Activated gamma-delta T cell treated with Interleukin-2 at 50 U/mL for 16 hours (primary cell): ENCODE data around the gene PCBP3.
"Not testable (repeated sequence)": the region's sequence is repeated elsewhere in the genome, so short reads cannot be mapped to it uniquely, and the experiment has no call there.

Experiments used
- DNase-seq: peaks from one replicate; pipeline ENCODE4 v3.0.0-alpha.2; 2020

PCBP3 gene

DNA sequence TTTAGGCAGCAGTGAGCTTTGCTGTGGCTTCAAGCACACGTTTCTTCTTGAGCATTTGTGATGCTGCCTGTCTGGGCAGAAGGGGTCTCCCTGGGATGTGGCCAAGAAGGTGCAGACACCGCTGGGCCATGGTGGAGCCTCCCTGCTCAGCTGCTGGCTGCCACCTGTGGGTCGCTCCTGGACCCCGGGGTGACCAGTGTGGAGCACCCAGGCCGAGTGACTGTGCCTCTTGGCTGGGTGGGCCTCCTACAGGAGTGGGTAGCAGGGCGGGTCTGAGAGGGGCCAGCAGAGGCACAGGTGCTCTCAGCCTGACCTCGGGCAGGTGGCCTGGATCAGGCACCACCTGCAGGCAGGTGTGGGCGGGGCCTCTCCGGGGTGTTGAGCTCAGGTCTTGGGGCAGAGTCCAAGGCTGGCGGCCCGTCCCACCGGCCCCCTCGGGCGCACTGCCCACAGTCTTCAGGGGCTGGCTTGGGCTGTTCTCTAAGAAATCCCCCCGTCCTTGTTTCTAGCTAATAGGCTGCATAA lies 296.1 kb downstream of the PCBP3 start:
- no peak for DNase-seq

DNA sequence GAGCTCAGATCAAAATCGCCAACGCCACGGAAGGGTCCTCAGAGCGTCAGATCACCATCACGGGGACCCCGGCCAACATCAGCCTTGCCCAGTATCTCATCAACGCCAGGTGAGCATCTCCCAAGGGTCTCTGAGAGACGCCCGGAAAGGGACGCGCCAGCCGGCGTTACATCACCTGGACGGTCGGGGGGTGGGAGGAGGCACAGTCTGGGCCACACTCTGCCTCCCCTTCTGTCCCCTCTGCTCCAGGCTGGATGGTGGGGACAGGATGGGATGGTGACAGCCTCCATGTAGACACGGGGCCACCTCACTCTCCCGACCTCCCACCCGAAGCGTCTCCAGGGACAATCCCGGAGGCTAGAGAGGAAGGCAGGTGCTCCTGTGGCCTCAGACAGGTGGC lies 296.6 kb downstream of the PCBP3 start:
- no peak for DNase-seq

DNA sequence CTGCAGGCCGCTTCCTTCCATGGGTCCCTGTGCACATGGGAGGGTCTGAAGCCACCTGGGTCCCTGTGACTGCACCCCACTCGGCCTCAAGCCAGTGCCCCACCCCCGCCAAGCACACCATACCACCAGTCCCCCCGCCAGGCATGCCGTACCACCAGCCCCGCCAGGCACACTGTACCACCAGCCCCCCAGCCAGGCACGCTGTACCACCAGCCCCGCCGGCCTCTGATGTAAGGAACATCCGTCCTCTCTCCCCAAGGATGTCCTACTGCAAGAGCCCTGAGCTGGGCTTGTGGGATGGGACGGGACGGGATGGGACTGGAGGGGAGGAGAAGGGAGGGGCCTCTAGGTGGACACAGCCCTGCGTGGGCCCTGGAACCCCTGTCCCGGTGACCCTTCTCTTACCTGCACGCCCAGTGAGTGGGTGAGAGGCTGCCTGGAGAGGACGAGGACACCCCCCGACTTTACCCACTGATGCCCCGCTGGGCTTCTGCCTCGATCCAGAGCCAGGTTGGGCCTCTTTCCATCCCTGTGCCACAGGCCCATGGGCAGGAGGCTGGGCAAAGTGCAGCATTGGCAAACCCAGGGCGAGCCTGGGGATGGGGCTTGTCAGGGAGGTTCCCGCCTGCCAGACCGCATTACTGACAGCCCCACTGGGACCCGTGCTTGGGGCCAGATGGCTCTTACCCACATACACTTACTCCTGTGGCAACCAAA lies 297.3 kb downstream of the PCBP3 start:
- no peak for DNase-seq

GRCh38 chr21:45941338-45941710 lies 297.8 kb downstream of the PCBP3 start:
- no peak for DNase-seq

GRCh38 chr21:45941717-45942546 lies 298.4 kb downstream of the PCBP3 start:
- no peak for DNase-seq

DNA sequence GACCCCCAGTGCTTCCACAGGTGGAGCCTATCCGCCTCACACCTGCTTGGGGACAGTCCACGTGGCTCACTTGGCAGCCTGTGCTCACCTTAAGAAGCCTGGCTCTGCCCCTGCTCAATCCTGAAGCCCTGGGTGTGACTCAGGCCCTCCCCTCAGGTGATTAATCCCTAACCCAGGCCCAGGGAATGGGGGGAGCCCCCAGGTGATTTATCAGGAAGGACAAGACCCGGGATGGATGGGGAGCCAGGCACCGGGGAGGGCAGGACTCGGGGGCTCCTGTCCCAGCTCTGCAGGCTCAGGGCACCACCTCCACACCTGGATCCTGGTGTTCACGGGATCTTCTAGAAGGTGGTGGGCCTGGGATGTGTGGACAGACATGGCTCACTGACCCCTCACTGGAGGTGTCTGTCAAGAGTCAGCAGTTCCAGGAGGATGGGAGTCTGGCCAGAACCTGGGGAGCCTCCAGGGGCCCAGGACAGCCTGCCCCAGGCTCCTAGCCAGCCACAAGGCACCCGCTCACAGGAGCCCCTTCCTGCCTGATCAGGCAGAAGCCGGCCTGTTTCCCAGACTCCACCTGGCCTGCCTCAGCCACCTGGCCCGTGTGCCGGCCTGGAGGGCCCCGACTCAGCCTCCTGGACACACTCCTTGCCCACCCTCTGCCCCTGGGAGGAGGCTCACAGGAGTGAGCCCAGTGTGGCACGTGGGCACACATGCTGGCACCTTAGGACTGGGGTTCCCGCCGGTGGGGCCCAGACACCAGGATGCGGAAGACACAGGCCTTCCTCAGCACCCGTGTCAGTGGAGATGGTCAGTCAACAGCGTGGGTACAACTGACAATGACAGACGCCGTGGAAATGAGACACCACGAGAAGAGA lies 299.5 kb downstream of the PCBP3 start:
- DNase-seq = no peak

DNA sequence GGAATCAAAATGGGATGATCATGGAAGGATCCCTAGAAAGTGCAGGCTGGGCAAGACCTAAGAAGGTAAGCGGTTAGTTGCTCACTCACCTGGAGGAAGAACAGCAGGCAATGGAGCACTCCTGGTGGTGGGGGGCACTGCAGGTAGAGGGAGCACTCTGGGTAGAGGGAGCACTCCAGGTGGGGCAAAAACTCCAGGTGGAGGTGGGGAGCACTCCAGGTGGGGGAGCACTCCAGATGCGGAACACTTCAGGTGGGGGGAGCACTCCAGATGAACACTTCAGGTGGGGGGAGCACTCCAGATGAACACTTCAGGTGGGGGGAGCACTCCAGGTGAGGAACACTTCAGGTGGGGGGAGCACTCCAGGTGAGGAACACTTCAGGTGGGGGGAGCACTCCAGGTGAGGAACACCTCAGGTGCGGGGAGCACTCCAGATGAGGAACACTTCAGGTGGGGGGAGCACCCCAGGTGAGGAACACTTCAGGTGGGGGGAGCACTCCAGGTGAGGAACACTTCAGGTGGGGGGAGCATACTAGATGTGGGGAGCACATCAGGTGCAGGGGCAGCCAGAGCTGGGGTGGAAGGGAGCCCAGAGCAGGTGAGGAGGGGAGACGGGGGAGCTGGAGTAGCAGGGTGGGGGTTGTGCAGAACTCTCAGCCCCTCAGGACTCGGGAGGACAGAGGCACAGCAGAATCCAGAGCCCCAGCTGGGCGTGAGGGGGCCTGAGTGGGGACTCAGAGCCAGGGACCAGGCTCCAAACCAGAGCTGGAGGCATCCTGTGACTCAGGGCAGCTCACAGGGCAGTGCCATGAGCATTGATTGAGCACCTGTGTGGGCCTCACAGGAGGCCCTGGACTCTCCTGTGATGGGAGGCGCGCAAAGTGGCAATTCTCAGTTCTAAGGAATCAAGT lies 300.4 kb downstream of the PCBP3 start:
- DNase-seq = no peak

GRCh38 chr21:45944601-45945000 lies 301.1 kb downstream of the PCBP3 start:
- DNase-seq = no peak

DNA sequence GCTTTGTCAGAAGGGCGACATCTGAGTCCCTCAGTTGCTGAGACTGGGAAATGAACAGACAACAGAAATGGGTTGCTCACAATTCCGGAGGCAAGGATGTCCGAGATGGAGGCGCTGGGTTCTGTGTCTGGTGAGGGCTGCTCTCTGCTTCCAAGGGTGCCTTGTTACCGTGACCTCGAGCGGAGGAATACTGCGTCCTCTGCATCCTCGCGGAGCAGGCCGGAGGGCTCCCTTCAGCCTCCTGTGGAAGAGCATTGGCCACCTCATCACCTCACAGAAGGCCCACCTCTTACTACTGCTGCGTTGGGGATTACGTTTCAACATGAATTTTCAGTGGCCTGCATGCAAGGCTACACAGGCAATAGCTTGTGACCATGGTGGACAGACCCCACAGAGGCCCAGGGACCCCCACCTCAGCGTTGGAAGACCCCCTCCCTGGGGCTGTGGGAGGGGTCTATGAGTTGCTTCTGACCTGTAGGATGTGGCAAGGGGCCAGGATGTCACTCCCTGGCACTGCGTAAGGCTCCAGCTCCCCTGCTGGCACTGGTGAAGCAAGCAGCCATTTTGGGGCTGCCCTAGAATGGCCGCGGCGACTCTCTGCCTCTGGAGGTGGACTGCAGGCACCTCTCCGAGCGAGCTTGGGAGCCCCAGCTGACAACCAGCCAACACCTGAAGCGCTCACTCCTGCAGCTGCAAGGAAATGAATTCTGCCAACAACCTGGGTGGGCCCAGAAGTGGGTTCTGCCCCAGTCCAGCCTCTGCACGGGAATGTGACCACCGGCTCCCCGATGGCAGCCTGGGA lies 301.7 kb downstream of the PCBP3 start:
- no peak for DNase-seq

GRCh38 chr21:45945868-45946210 lies 302.3 kb downstream of the PCBP3 start:
- DNase-seq = no peak

DNA sequence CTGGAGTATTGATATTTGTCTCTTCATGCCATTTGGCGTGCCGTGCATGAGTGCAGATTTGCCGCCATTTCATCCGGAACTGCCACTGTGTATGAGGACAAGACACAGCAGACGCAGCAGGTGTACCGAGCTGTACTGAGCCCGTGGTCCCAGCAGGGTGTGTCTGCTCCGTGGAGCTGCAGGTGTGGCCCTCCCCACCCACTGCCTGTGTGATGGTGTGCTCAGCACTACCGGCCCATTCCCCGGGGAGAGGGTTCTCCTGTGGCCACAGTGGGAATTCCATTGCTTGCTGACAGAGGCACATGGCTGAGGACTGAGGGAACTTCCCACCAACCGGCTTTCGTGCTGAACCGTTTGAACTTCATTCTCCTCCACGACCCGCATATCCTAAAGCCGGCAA lies 303.8 kb downstream of the PCBP3 start:
- no peak for DNase-seq

DNA sequence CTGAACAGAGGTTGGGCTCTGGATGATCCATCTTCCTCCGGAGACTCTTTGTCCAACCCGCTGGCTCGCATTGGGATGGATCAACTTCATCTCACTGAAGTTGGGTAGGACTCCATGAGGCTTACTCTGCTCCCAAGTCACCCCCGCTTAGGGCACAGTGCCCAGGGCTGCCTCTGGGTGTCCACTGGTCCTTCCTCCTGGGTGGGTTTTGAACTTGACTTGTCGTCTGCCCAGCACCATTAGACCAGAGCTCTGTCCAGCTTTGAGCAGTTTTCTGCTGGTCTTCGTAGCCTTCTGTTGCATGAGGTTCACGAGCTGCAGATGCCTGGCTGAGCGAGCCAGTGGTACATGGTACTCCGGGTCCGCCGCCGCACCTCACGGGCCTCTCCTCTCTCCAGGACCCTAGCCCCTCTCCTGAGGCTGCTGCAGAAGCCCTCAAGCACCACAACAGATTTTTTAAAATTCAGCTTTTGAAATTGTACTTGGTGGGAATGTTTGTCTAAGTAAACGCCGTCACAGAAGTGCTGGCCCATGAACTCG lies 304.3 kb downstream of the PCBP3 start:
- no peak for DNase-seq

DNA sequence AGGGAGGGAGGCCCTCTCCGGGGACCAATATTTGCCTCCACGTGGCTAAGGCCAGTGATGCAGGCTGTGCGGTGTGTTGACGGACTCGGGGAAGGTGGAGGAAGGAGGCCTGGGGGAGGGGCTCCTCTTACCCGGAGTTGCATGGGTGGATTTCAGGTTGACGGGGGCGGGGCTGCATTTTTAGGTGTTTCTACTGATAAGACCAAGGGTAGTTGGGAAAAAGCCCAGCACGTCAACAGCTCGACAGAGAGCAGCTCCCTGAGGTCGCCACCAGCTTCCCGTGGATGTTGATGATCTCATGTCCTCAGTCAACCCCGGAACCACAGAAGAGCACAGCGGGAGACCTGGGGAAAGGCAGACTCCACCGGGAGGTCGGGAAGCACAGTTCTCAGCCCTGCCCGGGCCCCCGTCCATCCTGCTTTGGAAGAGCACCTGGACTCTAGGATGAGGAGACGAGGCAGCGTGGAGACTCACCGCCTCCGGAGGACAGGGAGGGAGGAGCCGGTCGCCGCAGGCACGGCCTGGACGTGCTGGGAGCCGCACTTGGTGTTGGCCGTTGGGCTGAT lies 305.1 kb downstream of the PCBP3 start:
- DNase-seq = no peak

DNA sequence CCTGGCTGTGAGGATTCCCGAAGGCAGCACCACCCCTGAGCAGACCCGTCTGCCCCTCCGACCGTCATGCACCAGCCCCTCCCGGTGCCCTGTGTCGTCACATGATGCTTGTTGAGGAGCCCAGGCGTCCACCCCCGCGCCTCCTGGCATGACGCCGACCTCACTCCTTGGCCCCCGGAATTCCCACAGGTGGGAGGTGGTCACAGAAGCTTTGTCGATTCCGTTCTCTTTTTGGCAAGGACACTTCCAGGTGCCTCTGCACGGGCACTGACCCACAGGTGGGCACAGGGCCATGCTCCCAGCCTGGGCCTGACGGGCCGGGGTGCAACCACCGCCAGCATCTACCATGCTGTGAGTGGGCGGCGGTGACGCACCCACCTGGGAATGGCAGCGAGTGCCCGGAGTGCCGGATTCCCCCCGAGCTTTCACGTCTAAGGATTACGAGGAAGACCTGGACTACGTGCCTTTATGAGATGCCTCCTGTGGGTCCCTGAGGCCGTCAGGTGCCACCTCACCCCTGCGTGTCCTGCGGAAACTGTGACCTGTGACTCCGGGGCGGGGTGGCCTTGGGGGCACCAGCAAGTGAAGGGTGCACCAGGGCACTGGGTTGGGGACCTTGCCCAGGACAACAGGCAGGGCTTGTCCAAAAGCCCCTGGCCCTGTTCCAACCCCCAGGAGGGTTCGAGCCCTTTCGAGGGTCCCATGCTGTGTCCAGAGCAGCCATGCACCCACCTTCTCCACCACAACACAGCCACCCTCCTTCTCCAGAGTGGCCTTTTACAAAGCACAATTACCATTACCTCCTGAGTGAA lies 306.6 kb downstream of the PCBP3 start:
- DNase-seq = no peak

GRCh38 chr21:45950740-45951515 lies 307.4 kb downstream of the PCBP3 start:
- DNase-seq = no peak

- DNase-seq = no peak
Measured at GRCh38 chr21:45951676-45952075, 308.2 kb downstream of the PCBP3 start.

DNA sequence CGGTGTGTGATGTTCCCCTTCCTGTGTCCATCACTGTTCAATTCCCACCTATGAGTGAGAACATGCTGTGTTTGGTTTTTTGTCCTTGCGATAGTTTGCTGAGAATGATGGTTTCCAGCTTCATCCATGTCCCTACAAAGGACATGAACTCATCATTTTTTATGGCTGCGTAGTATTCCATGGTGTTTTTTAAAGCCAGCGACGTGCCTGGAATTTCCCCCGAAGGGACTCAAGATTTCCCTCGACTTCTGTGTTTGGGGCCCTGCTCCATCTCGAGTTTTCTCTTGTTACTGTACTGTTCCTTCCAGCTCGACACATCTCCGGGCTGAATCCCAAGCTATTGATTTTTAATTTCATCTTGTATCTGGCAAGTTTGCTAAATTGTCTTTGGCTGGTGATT lies 309.0 kb downstream of the PCBP3 start:
- DNase-seq = not testable (repeated sequence)

DNA sequence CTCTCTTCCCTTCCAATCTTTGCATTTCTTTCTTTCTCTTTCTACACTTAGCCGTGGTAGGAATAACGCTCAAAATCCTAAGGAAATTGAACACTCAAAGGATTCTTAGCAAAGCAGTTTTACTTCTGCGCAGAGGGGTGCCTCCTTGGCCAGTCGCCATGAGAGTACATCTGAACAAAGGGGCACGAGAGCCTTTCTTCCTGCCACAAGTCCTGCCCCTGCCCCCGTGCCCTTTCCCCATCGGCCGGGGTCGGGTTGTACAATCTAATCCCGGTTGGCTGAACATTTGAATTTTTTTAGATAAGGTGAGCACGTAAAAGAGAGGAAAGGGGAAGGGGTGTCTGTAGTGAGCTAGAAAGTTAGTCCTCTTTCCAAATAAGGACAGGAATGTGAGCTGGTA lies 309.4 kb downstream of the PCBP3 start:
- no peak for DNase-seq

DNA sequence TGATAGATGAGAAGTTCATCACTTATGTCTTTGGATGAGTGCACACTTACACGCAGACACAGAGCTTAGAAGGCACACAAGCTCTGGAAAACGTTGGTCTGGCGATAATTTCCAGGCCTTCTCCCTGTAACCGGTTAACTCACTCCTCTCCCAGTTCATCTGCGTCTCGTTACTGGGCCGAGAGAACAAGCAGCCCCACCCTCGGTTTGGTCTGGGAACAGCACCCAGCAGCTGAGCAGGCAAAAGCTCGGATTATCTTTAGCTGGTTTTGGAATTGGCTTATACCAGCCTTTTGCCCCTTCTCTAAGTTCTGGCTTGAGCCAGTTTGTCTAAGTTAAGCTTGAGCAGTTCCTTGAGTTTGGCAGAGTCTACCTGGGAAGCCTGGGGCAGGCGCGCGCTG lies 310.7 kb downstream of the PCBP3 start:
- no peak for DNase-seq
